SK-N-SH (cell line): ENCODE measurements around the gene BCAT1. TPM values are rescaled to one million over a fixed set of nuclear protein-coding genes. Genes with fewer than 3 reads are reported as not detected.

Experiments used
- CTCF ChIA-PET: fragments of 300-600, 350-600 bp; formaldehyde crosslinking; extraction: SDS; loops from one replicate; lab custom pipeline; 2021; lab: Yijun Ruan, JAX
- POLR2A ChIA-PET: fragments of 350-600 bp; sonication (Branson Sonifier 250); formaldehyde crosslinking; extraction: SDS; loops from one replicate; lab custom pipeline; 2020; ENCODE audit warnings: antibody characterized with exemption, inconsistent platforms; lab: Yijun Ruan, JAX
- DNase-seq: peaks from one replicate; pipeline ENCODE4 v3.0.0; 2012
- H2AFZ ChIP-seq: fragments of 200-600 bp; sonication (generic); 2 replicates; pipeline ENCODE4 v1.8.1; 2016; ENCODE audit warnings: antibody characterized with exemption, mild to moderate bottlenecking, low read depth
- H3F3A ChIP-seq: fragments of 200-600 bp; sonication (generic); replicated peaks from 2 replicates; pipeline ENCODE3; 2016; ENCODE audit warnings: antibody characterized with exemption, mild to moderate bottlenecking; ENCODE audit not compliant: insufficient read depth
- H3K27ac ChIP-seq, 2 experiments: fragments of 200-500 bp in 1 of 2; fragments of 200-600 bp in 1 of 2; sonication (Bioruptor generic) in 1 of 2; sonication (generic), shearing (Covaris generic) in 1 of 2; 2 replicates each; pipeline versions ENCODE4 v1.5.1 to v1.6.1; 2014 to 2016; ENCODE audit warnings: low read depth in 2 of 2, inconsistent platforms in 1 of 2, low read length in 1 of 2, mild to moderate bottlenecking in 1 of 2, mixed read lengths in 1 of 2
- H3K27me3 ChIP-seq: fragments of 200-600 bp; sonication (generic), shearing (Covaris generic); 2 replicates; pipeline ENCODE4 v1.6.1; 2016; ENCODE audit warnings: mixed run types; ENCODE audit not compliant: insufficient read depth
- H3K36me3 ChIP-seq, 2 experiments: fragments of 200-500 bp in 1 of 2; fragments of 200-600 bp in 1 of 2; sonication (Bioruptor generic) in 1 of 2; sonication (generic) in 1 of 2; replicated peaks in 1 of 2; 2 replicates each; pipeline versions ENCODE3 to v1.5.1; 2014 to 2016; ENCODE audit warnings: low read length in 1 of 2, mild to moderate bottlenecking in 1 of 2; ENCODE audit not compliant: insufficient read depth in 2 of 2, control insufficient read depth in 1 of 2
- H3K4me1 ChIP-seq, 2 experiments: fragments of 200-500 bp in 1 of 2; fragments of 200-600 bp in 1 of 2; sonication (Bioruptor generic) in 1 of 2; sonication (generic), shearing (Covaris generic) in 1 of 2; 2 replicates each; pipeline versions ENCODE4 v1.5.1 to v1.6.1; 2014 to 2016; ENCODE audit warnings: low read depth in 1 of 2, low read length in 1 of 2, mixed run types in 1 of 2; ENCODE audit not compliant: insufficient read depth in 2 of 2, control insufficient read depth in 1 of 2
- H3K4me2 ChIP-seq: fragments of 200-600 bp; sonication (generic), shearing (Covaris generic); 2 replicates; pipeline ENCODE4 v1.6.1; 2017; ENCODE audit warnings: mixed run types
- H3K4me3 ChIP-seq, 2 experiments: fragments of 200-500 bp in 1 of 2; fragments of 200-600 bp in 1 of 2; sonication (Bioruptor generic) in 1 of 2; sonication (generic), shearing (Covaris generic) in 1 of 2; 2 replicates each; pipeline versions ENCODE4 v1.5.1 to v1.8.1; 2014 to 2016; ENCODE audit warnings: low read depth in 2 of 2, inconsistent platforms in 1 of 2, low read length in 1 of 2, mild to moderate bottlenecking in 1 of 2, mixed read lengths in 1 of 2, moderate library complexity in 1 of 2
- H3K79me2 ChIP-seq: fragments of 200-600 bp; sonication (generic); 2 replicates; pipeline ENCODE4 v1.8.1; 2017; ENCODE audit warnings: mild to moderate bottlenecking; ENCODE audit not compliant: insufficient read depth
- H3K9ac ChIP-seq: fragments of 200-600 bp; sonication (generic); 2 replicates; pipeline ENCODE4 v1.6.1; 2017; ENCODE audit warnings: mixed run types
- H3K9me2 ChIP-seq: fragments of 200-600 bp; sonication (generic); 2 replicates; pipeline ENCODE4 v1.6.1; 2017; ENCODE audit warnings: mixed run types
- H3K9me3 ChIP-seq: fragments of 200-600 bp; sonication (generic); 2 replicates; pipeline ENCODE4 v1.6.1; 2017; ENCODE audit warnings: mixed run types, mild to moderate bottlenecking, moderate library complexity
- H4K20me1 ChIP-seq: fragments of 200-600 bp; sonication (generic); 2 replicates; pipeline ENCODE4 v1.6.1; 2017; ENCODE audit warnings: mild to moderate bottlenecking, mixed run types; ENCODE audit not compliant: insufficient read depth
- EP300 ChIP-seq, 2 experiments: IDR thresholded peaks; 2 replicates each; pipeline versions ENCODE4 v1.4.0 to v1.6.1; 2012; ENCODE audit warnings: borderline replicate concordance in 1 of 2, low read depth in 1 of 2, low read length in 1 of 2
- EZH2phosphoT487 ChIP-seq: fragments of 200-600 bp; sonication (generic); IDR thresholded peaks from 2 replicates; pipeline ENCODE4 v1.6.1; 2017; ENCODE audit warnings: low read depth, mixed run types, mild to moderate bottlenecking, antibody characterized with exemption, moderate library complexity, borderline replicate concordance
- GATA2 ChIP-seq: sonication (generic); formaldehyde crosslinking; IDR thresholded peaks from 2 replicates; pipeline ENCODE4 v1.5.0; 2020; ENCODE audit warnings: mild to moderate bottlenecking, missing genetic modification reagents
- JUND ChIP-seq: IDR thresholded peaks from 2 replicates; pipeline ENCODE4 v1.4.0; 2012
- MEF2A ChIP-seq: IDR thresholded peaks from 2 replicates; pipeline ENCODE4 v1.4.0; 2012; ENCODE audit warnings: low read depth, borderline replicate concordance
- NRF1 ChIP-seq: IDR thresholded peaks from 2 replicates; pipeline ENCODE4 v1.6.1; 2012; ENCODE audit warnings: low read depth, mild to moderate bottlenecking, low read length
- RAD21 ChIP-seq: IDR thresholded peaks from 2 replicates; pipeline ENCODE4 v1.6.1; 2012; ENCODE audit warnings: mild to moderate bottlenecking, low read length
- RCOR1 ChIP-seq: fragments of 150-350 bp; IDR thresholded peaks from 2 replicates; pipeline ENCODE4 v1.6.1; 2017; ENCODE audit warnings: antibody characterized with exemption, low read length
- RXRA ChIP-seq: IDR thresholded peaks from 2 replicates; pipeline ENCODE4 v1.4.0; 2012; ENCODE audit warnings: low read depth, mild to moderate bottlenecking, borderline replicate concordance
- TAF1 ChIP-seq: IDR thresholded peaks from 2 replicates; pipeline ENCODE4 v1.6.1; 2012; ENCODE audit warnings: low read depth, mild to moderate bottlenecking, low read length, moderate library complexity, borderline replicate concordance
- TCF12 ChIP-seq: IDR thresholded peaks from 2 replicates; pipeline ENCODE4 v1.4.0; 2012
- TEAD4 ChIP-seq: IDR thresholded peaks from 2 replicates; pipeline ENCODE4 v1.4.0; 2012; ENCODE audit warnings: mild to moderate bottlenecking, borderline replicate concordance; ENCODE audit not compliant: insufficient read depth
- YY1 ChIP-seq: IDR thresholded peaks from 2 replicates; pipeline ENCODE4 v1.4.0; 2012; ENCODE audit warnings: low read depth, mild to moderate bottlenecking
- WGBS: methylation state at CpG from one replicate; pipeline ENCODE4 v1.1.6; 2017; ENCODE audit warnings: low lambda C conversion rate; 5-methylcytosine and 5-hydroxymethylcytosine counted together
- polyA plus RNA-seq, 3 experiments: library from polyadenylated mRNA; depleted of rRNA; stranded (reverse); fragments of >200 nt; gene quantifications; 2 replicates each; pipeline ENCODE4 v1.2.3, GENCODE V29; 2012
- TF ChIP-seq, protein P1 (sequence below): fragments of 150-350 bp; IDR thresholded peaks from 2 replicates; pipeline ENCODE4 v1.6.1; 2017; ENCODE audit warnings: antibody characterized with exemption, low read length, low read depth, borderline replicate concordance
- TF ChIP-seq, protein P2 (sequence below): IDR thresholded peaks from 2 replicates; pipeline ENCODE4 v1.4.0; 2012; ENCODE audit warnings: low read depth, borderline replicate concordance
- TF ChIP-seq, protein P3 (sequence below): IDR thresholded peaks from 2 replicates; pipeline ENCODE4 v1.4.0; 2012; ENCODE audit warnings: low read depth
- TF ChIP-seq, protein P4 (sequence below): IDR thresholded peaks from 2 replicates; pipeline ENCODE4 v1.4.0; 2012; ENCODE audit warnings: low read depth, borderline replicate concordance
- TF ChIP-seq, protein P5 (sequence below): fragments of 200-600 bp; sonication (generic); IDR thresholded peaks from 2 replicates; pipeline ENCODE4 v1.6.1; 2017; ENCODE audit warnings: antibody characterized with exemption, mild to moderate bottlenecking, moderate library complexity

The BCAT1 gene
- polyA plus RNA-seq, 1 of the 3 experiments (the other 2 are of a cell fraction), result 7.7 TPM

DNA sequence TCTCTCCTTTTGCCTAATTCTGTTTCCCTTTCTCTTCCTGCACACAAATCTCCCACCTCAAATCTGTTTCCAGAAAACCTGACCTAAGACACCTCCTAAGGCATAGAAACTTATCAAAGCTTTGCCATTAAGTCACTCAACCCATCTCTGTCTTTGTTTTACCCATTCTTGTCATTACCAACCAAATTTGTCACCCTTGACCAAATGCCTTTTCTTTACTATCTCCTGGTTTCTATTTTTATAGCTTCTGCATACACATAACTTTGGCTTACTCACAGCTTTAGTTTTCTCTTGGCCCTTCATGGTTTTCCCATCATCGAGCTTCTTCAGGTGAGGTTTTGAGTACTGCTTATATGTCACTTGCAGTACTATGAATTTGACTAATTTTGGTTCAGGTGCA lies 184.2 kb downstream of the BCAT1 start:
- Histone ChIP-seq H3K9me3 (no peaks in the 10 kb centered on the region), H3K79me2 (no peaks in the 10 kb centered on the region), H3K4me3 (no peak overlapping the region), H3K27me3 (no peaks in the 10 kb centered on the region), H3K4me2 (no peak overlapping the region), H4K20me1 (no peaks in the 10 kb centered on the region), H3F3A (no peaks in the 10 kb centered on the region), H3K4me1 (no peaks in the 10 kb centered on the region), H2AFZ (no peak overlapping the region), H3K27ac (no peak overlapping the region), H3K36me3 (no peaks in the 10 kb centered on the region), H3K9me2 (no peaks in the 10 kb centered on the region), H3K9ac (no peak overlapping the region)
- CTCF ChIA-PET, result no interaction called here
- DNase-seq, result no peak
- 47% methylated on average over 1 of the region's 1 CpG for WGBS
- POLR2A ChIA-PET, result no interaction called here
- TF ChIP-seq TAF1 (no peak), TEAD4 (no peak), GATA2 (no peak), EZH2phosphoT487 (no peak), YY1 (no peak), TCF12 (no peak)
- TF ChIP-seq, protein P1, sequence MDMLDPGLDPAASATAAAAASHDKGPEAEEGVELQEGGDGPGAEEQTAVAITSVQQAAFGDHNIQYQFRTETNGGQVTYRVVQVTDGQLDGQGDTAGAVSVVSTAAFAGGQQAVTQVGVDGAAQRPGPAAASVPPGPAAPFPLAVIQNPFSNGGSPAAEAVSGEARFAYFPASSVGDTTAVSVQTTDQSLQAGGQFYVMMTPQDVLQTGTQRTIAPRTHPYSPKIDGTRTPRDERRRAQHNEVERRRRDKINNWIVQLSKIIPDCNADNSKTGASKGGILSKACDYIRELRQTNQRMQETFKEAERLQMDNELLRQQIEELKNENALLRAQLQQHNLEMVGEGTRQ, result no peak

DNA sequence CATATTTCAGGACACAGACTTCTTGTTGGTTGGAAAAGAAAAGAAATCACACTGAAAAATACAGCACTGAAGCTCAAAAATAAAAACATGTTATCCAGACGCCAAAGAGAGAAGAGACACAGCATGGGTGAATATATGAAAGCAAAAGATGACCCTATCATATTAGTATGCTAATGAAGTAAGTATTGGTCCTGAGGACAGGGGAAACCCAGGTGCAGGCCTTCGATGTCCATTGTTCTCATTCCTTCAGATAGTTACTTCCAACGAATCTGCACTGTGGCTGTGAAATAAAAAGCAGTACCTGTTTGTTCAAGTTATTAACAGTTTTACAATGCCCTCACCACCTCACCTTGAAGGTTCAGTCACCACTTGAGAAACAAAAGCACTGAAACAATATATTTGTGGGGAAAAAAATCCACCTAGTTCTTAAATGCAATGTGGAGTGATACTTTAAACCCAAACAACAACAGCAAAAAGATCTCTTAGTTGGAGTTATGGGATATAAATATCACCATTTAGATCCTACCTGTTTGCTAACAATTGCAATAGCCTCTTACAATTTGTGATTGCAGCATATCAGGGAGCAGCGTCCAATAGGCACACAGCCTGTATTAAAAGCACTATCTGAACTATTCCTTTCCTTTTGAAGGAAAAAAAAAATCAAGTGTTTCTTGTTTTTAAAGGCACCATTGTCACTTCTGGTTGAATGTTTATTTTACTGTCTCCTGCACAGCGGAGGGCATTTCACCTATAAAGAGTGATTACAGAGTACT lies 188.1 kb downstream of the BCAT1 start:
- no peaks in the 10 kb centered on the region for H3K9me2 ChIP-seq
- H3K4me1 ChIP-seq, result peaks cover 3 to 6% of the 10 kb centered on the region in 2 experiments; a peak in 3 of 4 replicates
- CTCF ChIA-PET, result no interaction called here
- H3K4me3 ChIP-seq, result no peak overlapping the region
- H3K9me3 ChIP-seq, result no peaks in the 10 kb centered on the region
- H3K27me3 ChIP-seq, result no peaks in the 10 kb centered on the region
- no peaks in the 10 kb centered on the region for H4K20me1 ChIP-seq
- H3K36me3 ChIP-seq, result no peaks in the 10 kb centered on the region
- POLR2A ChIA-PET, result no interaction called here
- DNase-seq, result no peak
- H3K9ac ChIP-seq, result no peak overlapping the region
- H2AFZ ChIP-seq, result no peak overlapping the region
- no peaks in the 10 kb centered on the region for H3K79me2 ChIP-seq
- H3K4me2 ChIP-seq, result no peak overlapping the region
- no peak overlapping the region for H3K27ac ChIP-seq
- H3F3A ChIP-seq, result no peaks in the 10 kb centered on the region
- WGBS, result 76% methylated on average over 5 of the region's 5 CpGs
- TF ChIP-seq EP300 (IDR thresholded peaks at IDR 0.05; ENCODE audit: borderline replicate concordance in 1 of 2, low read depth in 1 of 2, low read length in 1 of 2) (no peak), NRF1 (no peak), TEAD4 (no peak), MEF2A (no peak), RAD21 (no peak), EZH2phosphoT487 (no peak), JUND (no peak), RXRA (no peak), RCOR1 (no peak)
- TF ChIP-seq, protein P2, sequence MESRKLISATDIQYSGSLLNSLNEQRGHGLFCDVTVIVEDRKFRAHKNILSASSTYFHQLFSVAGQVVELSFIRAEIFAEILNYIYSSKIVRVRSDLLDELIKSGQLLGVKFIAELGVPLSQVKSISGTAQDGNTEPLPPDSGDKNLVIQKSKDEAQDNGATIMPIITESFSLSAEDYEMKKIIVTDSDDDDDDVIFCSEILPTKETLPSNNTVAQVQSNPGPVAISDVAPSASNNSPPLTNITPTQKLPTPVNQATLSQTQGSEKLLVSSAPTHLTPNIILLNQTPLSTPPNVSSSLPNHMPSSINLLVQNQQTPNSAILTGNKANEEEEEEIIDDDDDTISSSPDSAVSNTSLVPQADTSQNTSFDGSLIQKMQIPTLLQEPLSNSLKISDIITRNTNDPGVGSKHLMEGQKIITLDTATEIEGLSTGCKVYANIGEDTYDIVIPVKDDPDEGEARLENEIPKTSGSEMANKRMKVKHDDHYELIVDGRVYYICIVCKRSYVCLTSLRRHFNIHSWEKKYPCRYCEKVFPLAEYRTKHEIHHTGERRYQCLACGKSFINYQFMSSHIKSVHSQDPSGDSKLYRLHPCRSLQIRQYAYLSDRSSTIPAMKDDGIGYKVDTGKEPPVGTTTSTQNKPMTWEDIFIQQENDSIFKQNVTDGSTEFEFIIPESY, result no peak
- TF ChIP-seq, protein P3, sequence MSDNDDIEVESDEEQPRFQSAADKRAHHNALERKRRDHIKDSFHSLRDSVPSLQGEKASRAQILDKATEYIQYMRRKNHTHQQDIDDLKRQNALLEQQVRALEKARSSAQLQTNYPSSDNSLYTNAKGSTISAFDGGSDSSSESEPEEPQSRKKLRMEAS, result no peak
- TF ChIP-seq, protein P4, sequence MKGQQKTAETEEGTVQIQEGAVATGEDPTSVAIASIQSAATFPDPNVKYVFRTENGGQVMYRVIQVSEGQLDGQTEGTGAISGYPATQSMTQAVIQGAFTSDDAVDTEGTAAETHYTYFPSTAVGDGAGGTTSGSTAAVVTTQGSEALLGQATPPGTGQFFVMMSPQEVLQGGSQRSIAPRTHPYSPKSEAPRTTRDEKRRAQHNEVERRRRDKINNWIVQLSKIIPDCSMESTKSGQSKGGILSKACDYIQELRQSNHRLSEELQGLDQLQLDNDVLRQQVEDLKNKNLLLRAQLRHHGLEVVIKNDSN, result no peak
- TF ChIP-seq, protein P5, sequence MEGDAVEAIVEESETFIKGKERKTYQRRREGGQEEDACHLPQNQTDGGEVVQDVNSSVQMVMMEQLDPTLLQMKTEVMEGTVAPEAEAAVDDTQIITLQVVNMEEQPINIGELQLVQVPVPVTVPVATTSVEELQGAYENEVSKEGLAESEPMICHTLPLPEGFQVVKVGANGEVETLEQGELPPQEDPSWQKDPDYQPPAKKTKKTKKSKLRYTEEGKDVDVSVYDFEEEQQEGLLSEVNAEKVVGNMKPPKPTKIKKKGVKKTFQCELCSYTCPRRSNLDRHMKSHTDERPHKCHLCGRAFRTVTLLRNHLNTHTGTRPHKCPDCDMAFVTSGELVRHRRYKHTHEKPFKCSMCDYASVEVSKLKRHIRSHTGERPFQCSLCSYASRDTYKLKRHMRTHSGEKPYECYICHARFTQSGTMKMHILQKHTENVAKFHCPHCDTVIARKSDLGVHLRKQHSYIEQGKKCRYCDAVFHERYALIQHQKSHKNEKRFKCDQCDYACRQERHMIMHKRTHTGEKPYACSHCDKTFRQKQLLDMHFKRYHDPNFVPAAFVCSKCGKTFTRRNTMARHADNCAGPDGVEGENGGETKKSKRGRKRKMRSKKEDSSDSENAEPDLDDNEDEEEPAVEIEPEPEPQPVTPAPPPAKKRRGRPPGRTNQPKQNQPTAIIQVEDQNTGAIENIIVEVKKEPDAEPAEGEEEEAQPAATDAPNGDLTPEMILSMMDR, result no peak
